GM19193 (cell line): ENCODE data around the gene GTPBP2.
A peak's percentile ranks its signal among the peaks of the same experiment; 100 is the strongest.

Experiments used
- POLR2A ChIP-seq: IDR thresholded peaks from 4 replicates; pipeline ENCODE4 v1.6.1; 2011; ENCODE audit not compliant: insufficient read depth, insufficient read length; ENCODE audit errors: extremely low read depth

GTPBP2 gene, protein sequence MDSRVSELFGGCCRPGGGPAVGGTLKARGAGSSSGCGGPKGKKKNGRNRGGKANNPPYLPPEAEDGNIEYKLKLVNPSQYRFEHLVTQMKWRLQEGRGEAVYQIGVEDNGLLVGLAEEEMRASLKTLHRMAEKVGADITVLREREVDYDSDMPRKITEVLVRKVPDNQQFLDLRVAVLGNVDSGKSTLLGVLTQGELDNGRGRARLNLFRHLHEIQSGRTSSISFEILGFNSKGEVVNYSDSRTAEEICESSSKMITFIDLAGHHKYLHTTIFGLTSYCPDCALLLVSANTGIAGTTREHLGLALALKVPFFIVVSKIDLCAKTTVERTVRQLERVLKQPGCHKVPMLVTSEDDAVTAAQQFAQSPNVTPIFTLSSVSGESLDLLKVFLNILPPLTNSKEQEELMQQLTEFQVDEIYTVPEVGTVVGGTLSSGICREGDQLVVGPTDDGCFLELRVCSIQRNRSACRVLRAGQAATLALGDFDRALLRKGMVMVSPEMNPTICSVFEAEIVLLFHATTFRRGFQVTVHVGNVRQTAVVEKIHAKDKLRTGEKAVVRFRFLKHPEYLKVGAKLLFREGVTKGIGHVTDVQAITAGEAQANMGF

GRCh38 chr6:43629104-43629504, at the start of gene GTPBP2:
Gene GTPBP2, minus strand, starts transcription at chr6:43629264. Its CDS starts 102 bp downstream, at chr6:43629162.
- peak; percentile 13 for TF ChIP-seq POLR2A

DNA sequence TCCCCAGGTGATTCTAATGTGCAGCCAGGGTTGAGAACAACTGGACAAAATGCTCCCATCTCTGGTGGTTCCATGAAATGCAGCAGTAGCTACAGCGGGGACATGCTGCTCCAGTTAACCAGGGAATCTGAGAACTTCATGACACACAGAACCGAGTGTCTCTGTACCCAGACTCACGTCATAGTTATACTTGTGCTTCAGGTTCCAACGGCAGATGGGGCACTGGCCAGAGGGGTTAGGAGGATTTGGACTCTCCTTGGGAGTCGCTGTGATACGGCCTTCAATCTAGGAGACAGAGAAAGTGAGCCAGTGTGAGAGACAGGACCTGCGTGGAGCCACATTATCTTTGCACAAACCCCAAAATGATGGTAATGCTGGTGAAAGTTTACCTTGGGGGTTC, 49.3 kb upstream of the GTPBP2 start:
- no peak for TF ChIP-seq POLR2A

DNA sequence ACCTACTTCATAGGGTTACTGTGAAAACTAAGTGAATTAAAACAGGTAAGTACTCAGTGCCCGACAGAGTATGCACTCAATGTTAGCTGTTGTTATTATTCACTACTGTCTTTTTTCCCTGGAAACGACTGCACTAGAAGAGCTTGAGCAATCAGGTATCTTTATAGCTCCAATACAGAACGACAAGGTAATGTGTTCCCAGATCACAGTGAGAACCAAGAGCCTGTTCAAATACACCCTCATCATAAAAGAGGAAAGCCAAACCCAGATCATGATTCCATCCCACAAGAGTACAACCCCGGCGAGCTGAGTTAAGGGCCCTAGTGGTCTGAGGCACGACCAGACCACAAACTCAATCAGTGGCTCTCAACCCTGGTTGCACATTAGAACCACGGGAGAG, 48.7 kb upstream of the GTPBP2 start:
- TF ChIP-seq POLR2A = no peak

GRCh38 chr6:43676962-43677606, 48.0 kb upstream of the GTPBP2 start:
- TF ChIP-seq POLR2A = no peak

DNA sequence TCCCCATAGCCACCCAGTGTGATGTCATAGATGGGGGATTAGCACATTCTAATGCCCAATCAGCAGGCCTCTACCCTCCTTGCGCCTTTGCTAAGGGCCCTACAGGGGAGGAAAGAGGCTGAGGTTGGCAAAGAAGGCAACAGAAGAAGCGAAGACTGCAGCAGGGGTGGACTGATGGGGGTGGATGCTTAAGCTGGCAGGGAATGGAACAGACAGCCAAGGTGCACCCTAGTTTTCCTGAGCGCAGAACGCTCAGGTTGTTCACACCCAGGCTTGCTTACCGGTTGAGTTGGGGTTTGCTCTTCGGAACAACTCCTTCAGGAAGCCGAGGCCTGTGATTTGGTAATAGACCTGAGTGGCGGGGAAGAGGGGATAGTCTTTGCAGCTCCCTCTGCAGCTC, 45.9 kb upstream of the GTPBP2 start:
- TF ChIP-seq POLR2A = no peak

DNA sequence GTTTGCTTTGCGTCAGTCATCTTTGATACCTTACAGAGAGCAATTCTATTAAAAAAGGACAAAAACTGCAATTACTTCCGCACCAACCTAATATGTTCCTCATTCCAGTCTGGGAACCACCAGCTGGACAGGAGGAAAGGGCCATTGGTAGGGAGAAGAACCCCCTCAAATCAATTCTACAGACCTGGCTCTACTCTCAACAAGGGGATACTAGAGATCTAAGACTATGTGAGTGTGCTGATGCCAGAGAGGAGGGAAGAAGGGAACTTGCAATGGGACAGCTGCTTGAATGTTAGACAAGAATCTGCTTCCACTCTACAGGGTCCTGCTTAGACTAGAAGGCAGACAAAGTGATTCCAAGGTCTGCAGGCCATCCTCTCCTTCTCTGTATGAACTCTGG, 45.2 kb upstream of the GTPBP2 start:
- no peak for TF ChIP-seq POLR2A

GRCh38 chr6:43673444-43674084, 44.5 kb upstream of the GTPBP2 start:
- TF ChIP-seq POLR2A = no peak

GRCh38 chr6:43671801-43672690, 43.0 kb upstream of the GTPBP2 start:
- no peak for TF ChIP-seq POLR2A

DNA sequence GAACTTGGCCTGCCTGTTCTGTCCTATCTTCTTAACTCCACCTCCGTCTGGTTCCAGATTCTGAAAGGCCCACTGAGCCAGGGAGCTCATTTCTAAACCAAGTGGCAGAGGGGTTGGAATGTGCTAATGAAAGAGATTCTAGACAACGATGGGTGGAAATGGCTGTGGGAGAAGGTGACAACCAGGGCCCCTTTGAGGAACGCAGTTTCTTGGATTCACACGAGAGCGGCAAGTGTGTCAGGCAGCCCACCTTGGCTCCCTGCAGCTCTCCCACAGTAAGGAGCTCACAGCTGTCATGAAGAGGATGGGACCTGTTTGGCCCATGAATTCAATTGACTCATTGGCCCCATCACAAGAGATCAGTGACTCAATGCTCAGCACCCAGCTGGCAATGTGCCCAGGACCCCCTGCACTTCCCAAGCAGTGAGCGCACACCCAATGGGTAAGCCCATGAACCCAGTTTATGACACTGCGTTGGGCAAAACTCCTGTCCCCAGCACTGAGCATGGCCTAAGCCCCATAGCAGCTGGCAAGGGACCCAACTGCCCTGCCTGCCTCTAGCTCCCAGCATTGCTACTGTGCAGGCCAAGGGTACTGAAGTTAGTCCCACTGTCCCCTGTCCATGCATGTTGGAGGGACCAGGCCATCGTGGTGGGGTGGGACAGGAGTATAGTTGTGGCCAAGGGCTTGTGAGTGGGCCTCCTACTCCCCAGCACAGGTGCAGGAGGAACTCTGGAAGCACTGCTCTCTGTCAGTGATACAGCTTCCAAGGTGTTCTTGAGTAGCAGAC, 42.1 kb upstream of the GTPBP2 start:
- no peak for TF ChIP-seq POLR2A

DNA sequence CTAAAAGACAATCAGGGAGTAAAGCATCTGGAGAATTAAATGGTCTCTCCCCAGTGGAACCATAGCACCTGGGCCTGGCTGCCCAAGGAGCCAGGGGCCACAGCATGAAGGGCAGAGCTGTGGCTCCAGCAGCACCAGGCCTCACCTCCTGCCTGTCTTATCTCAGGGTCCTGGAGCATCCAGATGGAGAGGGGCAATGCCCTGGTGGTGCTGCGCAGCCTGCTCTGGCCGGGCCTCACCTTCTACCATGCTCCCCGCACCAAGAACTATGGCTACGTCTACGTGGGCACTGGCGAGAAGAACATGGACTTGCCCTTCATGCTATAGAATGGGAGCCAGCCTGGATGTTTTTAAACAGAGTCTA, 41.5 kb upstream of the GTPBP2 start:
- no peak for TF ChIP-seq POLR2A

DNA sequence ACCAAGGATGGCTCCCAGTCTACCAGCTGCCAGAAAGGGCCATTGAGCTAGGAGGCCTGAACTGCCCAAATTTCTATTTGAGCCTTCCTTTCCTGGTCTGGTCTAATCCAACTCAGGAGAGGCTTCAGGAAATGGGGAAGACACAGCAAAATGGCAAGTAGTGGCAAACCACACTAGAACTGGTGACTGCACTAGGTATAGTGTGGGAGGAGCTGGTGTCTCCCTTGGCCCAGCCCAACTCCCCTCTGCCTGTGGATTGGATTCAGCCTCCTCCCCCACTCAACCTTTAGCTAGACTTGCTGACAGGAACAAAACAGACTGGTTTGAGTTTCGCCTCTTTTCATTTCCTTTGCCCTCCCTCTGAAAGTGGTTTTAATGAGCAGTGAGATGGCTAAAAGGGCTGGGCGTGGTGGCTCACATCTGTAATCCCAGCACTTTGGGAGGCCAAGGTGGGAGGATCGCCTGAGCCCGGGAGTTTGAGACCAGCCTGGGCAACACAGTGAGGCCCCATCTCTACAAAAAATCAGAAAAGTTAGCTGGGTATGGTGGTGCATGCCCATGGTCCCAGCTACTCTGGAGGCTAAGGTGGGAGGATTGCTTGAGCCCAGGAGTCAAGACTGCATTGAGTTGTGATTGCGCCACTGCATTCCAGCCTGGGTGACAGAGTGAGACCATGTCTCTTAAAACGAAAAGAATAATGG, 41.0 kb upstream of the GTPBP2 start:
- no peak for TF ChIP-seq POLR2A

GRCh38 chr6:43669050-43669921, 40.2 kb upstream of the GTPBP2 start:
- TF ChIP-seq POLR2A = no peak
